SK-N-SH (cell line): Measurements from ENCODE around the gene ABCA6.

Experiments used
- CTCF ChIP-seq: fragments of 200-600 bp; sonication (generic); IDR thresholded peaks from 2 replicates; pipeline ENCODE4 v1.6.1; 2017; ENCODE audit warnings: antibody characterized with exemption, mild to moderate bottlenecking, moderate library complexity
- EP300 ChIP-seq, 2 experiments: IDR thresholded peaks; 2 replicates each; pipeline versions ENCODE4 v1.4.0 to v1.6.1; 2012; ENCODE audit warnings: borderline replicate concordance in 1 of 2, low read depth in 1 of 2, low read length in 1 of 2
- GATA2 ChIP-seq: sonication (generic); formaldehyde crosslinking; IDR thresholded peaks from 2 replicates; pipeline ENCODE4 v1.5.0; 2020; ENCODE audit warnings: mild to moderate bottlenecking, missing genetic modification reagents
- SMC3 ChIP-seq: IDR thresholded peaks from 2 replicates; pipeline ENCODE4 v1.6.1; 2012; ENCODE audit warnings: low read depth, low read length, improper control_type of control experiment
- TF ChIP-seq, protein P1 (sequence below): IDR thresholded peaks from 2 replicates; pipeline ENCODE4 v1.4.0; 2012; ENCODE audit warnings: low read depth, borderline replicate concordance

DNA sequence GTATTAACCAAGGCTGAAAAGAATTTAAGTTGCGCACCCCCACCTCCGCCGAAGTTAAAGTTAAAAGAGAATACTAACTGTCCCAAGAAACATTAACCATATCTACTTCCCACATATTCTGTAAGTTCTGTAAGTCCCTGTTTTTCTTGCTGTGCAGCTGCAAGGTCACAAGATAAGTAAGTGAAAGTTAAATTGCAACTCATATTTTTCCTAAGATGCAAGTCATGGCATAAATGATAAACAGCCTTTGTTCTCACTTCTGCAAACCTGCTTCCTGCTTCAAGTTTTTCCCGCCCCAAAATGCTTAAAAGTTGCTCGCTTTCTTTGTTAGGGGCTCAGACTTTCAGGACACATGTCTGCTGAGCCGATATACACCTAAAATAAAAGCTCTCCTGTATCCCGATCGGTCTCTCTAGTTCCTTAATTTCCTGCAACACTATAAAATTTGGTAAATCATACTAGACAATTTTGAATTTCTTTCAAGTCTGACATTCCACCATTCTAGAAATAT lies 48.4 kb downstream of the ABCA6 start:
- TF ChIP-seq GATA2 (CRISPR knock-in tag), result no peak
- TF ChIP-seq, protein P1, sequence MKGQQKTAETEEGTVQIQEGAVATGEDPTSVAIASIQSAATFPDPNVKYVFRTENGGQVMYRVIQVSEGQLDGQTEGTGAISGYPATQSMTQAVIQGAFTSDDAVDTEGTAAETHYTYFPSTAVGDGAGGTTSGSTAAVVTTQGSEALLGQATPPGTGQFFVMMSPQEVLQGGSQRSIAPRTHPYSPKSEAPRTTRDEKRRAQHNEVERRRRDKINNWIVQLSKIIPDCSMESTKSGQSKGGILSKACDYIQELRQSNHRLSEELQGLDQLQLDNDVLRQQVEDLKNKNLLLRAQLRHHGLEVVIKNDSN, result no peak
- no peak for TF ChIP-seq EP300 (IDR thresholded peaks at IDR 0.05; ENCODE audit: borderline replicate concordance in 1 of 2, low read depth in 1 of 2, low read length in 1 of 2)
- no peak for TF ChIP-seq CTCF
- TF ChIP-seq SMC3, result no peak
